GM12878 (cell line): ENCODE results near the gene MCAT. TPM values are rescaled to one million over a fixed set of nuclear protein-coding genes. Genes with fewer than 3 reads are reported as not detected.

Source experiments
- ATAC-seq: fragments of 200-7000 bp; cut with Tn5 transposase; 3 replicates; pipeline ENCODE4 v1.9.1; 2020; ENCODE audit warnings: mild to moderate bottlenecking, moderate library complexity
- BruUV-seq: library from RNA; stranded (reverse); fragments of 400-500 nt; replicated peaks from 2 replicates; lab custom pipeline; 2021; lab: Mats Ljungman, UMichigan
- CTCF ChIA-PET: fragments of 300-600 bp; sonication (Branson Sonifier 250); formaldehyde crosslinking; extraction: SDS; loops from one replicate; lab custom pipeline; 2021; ENCODE audit warnings: inconsistent platforms; lab: Yijun Ruan, JAX
- POLR2A ChIA-PET: fragments of 350-600 bp; formaldehyde crosslinking; extraction: SDS; loops from one replicate; lab custom pipeline; 2021; ENCODE audit warnings: inconsistent platforms; lab: Charles Lee
- RAD21 ChIA-PET: fragments of 300-600 bp; sonication (Branson Sonifier 250); formaldehyde crosslinking; loops from one replicate; lab custom pipeline; 2023; ENCODE audit warnings: antibody characterized with exemption; ENCODE audit not compliant: unreplicated experiment; lab: Charles Lee
- SMC1A ChIA-PET: fragments of 300-600 bp; sonication (Branson Sonifier 250); formaldehyde crosslinking; loops from one replicate; lab custom pipeline; 2023; ENCODE audit not compliant: unreplicated experiment, uncharacterized antibody; lab: Charles Lee
- DNase-seq: peaks from one replicate; pipeline ENCODE4 v3.0.0-alpha.2; 2011; ENCODE audit warnings: low read depth, low spot score
- FAIRE-seq: peaks from 3 replicates; lab custom pipeline; 2011; peaks lifted over from hg19 to GRCh38; lab: Jason Lieb, UNC
- H2AFZ ChIP-seq: 2 replicates; pipeline ENCODE4 v1.6.0; 2011; ENCODE audit warnings: low read depth, low read length, control low read depth; ENCODE audit not compliant: control insufficient read depth
- H3K27ac ChIP-seq: 2 replicates; pipeline ENCODE4 v1.5.1; 2011; ENCODE audit warnings: control low read depth; ENCODE audit not compliant: control insufficient read depth, insufficient read depth
- H3K27me3 ChIP-seq, 2 experiments: replicated peaks in 1 of 2; 2 replicates each; pipeline versions ENCODE4 v1.6.0 to v1.6.1; 2011; ENCODE audit warnings: low read length in 1 of 2; ENCODE audit not compliant: control insufficient read depth in 2 of 2, insufficient read depth in 2 of 2
- H3K36me3 ChIP-seq, 2 experiments: 2 replicates each; pipeline ENCODE4 v1.5.1; 2011; ENCODE audit warnings: low read length in 1 of 2; ENCODE audit not compliant: control insufficient read depth in 2 of 2, insufficient read depth in 2 of 2
- H3K4me1 ChIP-seq: 2 replicates; pipeline ENCODE4 v1.6.1; 2011; ENCODE audit warnings: mild to moderate bottlenecking, low read length, moderate library complexity, mixed read lengths; ENCODE audit not compliant: control insufficient read depth, insufficient read depth
- H3K4me2 ChIP-seq: 2 replicates; pipeline ENCODE4 v1.6.0; 2011; ENCODE audit warnings: control low read depth; ENCODE audit not compliant: control insufficient read depth, insufficient read depth
- H3K4me3 ChIP-seq: fragments of 200-600 bp; sonication (generic); 2 replicates; pipeline ENCODE4 v1.5.1; 2016
- H3K79me2 ChIP-seq: 2 replicates; pipeline ENCODE4 v1.6.0; 2011; ENCODE audit warnings: low read length; ENCODE audit not compliant: control insufficient read depth, insufficient read depth
- H3K9ac ChIP-seq: 2 replicates; pipeline ENCODE4 v1.8.0; 2011; ENCODE audit warnings: low read length, control low read depth, mixed read lengths; ENCODE audit not compliant: control insufficient read depth, insufficient read depth
- H3K9me3 ChIP-seq: replicated peaks from 3 replicates; pipeline ENCODE4 v1.5.1; 2011; ENCODE audit warnings: mild to moderate bottlenecking, low read length; ENCODE audit not compliant: control insufficient read depth, insufficient read depth
- H4K20me1 ChIP-seq: 2 replicates; pipeline ENCODE4 v1.6.0; 2011; ENCODE audit not compliant: control insufficient read depth, insufficient read depth
- MTA2 ChIP-seq: fragments of 450-650 bp; IDR thresholded peaks from 2 replicates; pipeline ENCODE4 v1.6.1; 2016; ENCODE audit warnings: low read depth, mild to moderate bottlenecking, moderate library complexity
- NFIC ChIP-seq: IDR thresholded peaks from 2 replicates; pipeline ENCODE4 v1.6.1; 2012; ENCODE audit warnings: low read depth, mild to moderate bottlenecking, inconsistent platforms, low read length, moderate library complexity
- NRF1 ChIP-seq: conservative IDR thresholded peaks from 2 replicates; pipeline ENCODE4 v1.6.1; 2011; ENCODE audit warnings: mild to moderate bottlenecking, low read depth, low read length, improper control_type of control experiment
- SIX5 ChIP-seq: IDR thresholded peaks from 2 replicates; pipeline ENCODE4 v1.6.1; 2011; ENCODE audit warnings: mild to moderate bottlenecking, low read depth, low read length, moderate library complexity; ENCODE audit not compliant: severe bottlenecking
- SREBF1 ChIP-seq: IDR thresholded peaks from 2 replicates; pipeline ENCODE4 v1.6.1; 2012; ENCODE audit warnings: mild to moderate bottlenecking, low read length
- SREBF2 ChIP-seq: IDR thresholded peaks from 2 replicates; pipeline ENCODE4 v1.6.1; 2012; ENCODE audit warnings: mild to moderate bottlenecking, low read length
- WGBS: methylation state at CpG from one replicate; pipeline ENCODE4 v1.1.6; 2016; ENCODE audit warnings: low lambda C conversion rate; ENCODE audit not compliant: insufficient replicate concordance, insufficient coverage; ENCODE audit errors: missing lambda C conversion rate; 5-methylcytosine and 5-hydroxymethylcytosine counted together
- in situ Hi-C: fragments of 300-500 bp; cut with MboI; formaldehyde crosslinking; loops from 9 replicates; pipeline ENCODE4 v1.14.3; 2018; ENCODE audit warnings: mixed read lengths
- intact Hi-C: fragments of 100-400 bp; cut with micrococcal nuclease; formaldehyde crosslinking; loops from one replicate; pipeline ENCODE4 v1.14.2; 2022; ENCODE audit not compliant: unreplicated experiment
- polyA plus RNA-seq, 11 experiments: library from polyadenylated mRNA; depleted of rRNA in 4 of 11; unstranded in 6 of 11; stranded (reverse) in 5 of 11; fragments of >200 nt; fragmentation: Nextera tagmentation in 4 of 11; fragmentation: Illumina TruSeq in 1 of 11; extraction: Ambion mirVana in 4 of 11; extraction: Trizol in 1 of 11; gene quantifications; 1 replicate in 1 of 11; 2 replicates in 10 of 11; pipeline versions ENCODE4 v1.2.1 to v1.2.3, GENCODE V29; 2011 to 2016; ENCODE audit warnings: inconsistent platforms in 2 of 11, missing spikeins in 2 of 11, low read depth in 1 of 11
- total RNA-seq, 4 experiments: library from RNA; depleted of rRNA in 3 of 4; stranded (reverse); fragments of >200 nt in 3 of 4; fragmentation: Illumina TruSeq in 1 of 4; extraction: Trizol in 1 of 4; gene quantifications; 2 replicates each; pipeline versions ENCODE4 v1.2.1 to v1.2.3, GENCODE V29; 2013 to 2021
- TF ChIP-seq, protein P1 (sequence below): fragments of 450-650 bp; formaldehyde crosslinking; IDR thresholded peaks from 2 replicates; pipeline ENCODE4 v1.4.0; 2020; ENCODE audit warnings: mild to moderate bottlenecking, moderate library complexity
- TF ChIP-seq, protein P2 (sequence below): fragments of 450-650 bp; IDR thresholded peaks from 2 replicates; pipeline ENCODE4 v1.6.1; 2017; ENCODE audit warnings: antibody characterized with exemption, mild to moderate bottlenecking, moderate library complexity

The MCAT gene
- total and polyA plus RNA-seq, 10 of the 15 experiments (the other 5 are each of a cell fraction or from before 2014, with no cell fraction given), result 3.6 to 29.1 (median 19.3) TPM

DNA sequence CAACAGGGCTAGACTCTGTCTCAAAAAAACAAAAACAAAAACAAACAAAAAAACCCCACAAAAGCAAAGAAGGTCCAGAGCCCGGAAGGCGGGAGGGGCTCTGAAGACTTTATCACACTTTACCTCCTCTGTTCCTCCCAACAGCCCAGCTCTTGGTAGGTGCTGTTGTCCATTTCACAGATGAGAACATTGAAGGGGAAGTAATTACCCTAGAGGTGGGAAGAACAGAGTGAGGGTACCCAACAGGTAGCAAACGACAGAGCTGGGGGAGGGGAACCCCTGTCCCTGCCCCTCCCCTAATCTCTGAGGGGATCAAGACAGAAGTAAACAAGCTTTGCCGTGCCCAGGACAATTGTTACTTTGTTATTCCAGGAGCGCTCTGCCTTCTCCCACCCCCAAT, 33.7 kb downstream of the MCAT start:
- POLR2A ChIA-PET, result no interaction called here
- SMC1A ChIA-PET, result interaction anchor here (0.7 kb wide), 1 partner anchor 406 kb away, joined by 3 read pairs; no protein-coding TSS in a partner anchor
- Histone ChIP-seq H3K36me3 (no peaks in the 10 kb centered on the region), H3K4me1 (peaks cover 7% of the 10 kb centered on the region), H2AFZ (no peak overlapping the region), H3K9ac (no peak overlapping the region), H4K20me1 (no peaks in the 10 kb centered on the region), H3K9me3 (no peaks in the 10 kb centered on the region), H3K27me3 (peaks cover 0 to 3% of the 10 kb centered on the region in 2 experiments; a peak in 3 of 4 replicates), H3K4me2 (no peak overlapping the region), H3K27ac (no peak overlapping the region), H3K4me3 (no peak overlapping the region), H3K79me2 (no peaks in the 10 kb centered on the region)
- DNase-seq, result no peak
- in situ Hi-C loops (no loop called here), intact Hi-C loops (no loop called here)
- TF ChIP-seq, protein P1, sequence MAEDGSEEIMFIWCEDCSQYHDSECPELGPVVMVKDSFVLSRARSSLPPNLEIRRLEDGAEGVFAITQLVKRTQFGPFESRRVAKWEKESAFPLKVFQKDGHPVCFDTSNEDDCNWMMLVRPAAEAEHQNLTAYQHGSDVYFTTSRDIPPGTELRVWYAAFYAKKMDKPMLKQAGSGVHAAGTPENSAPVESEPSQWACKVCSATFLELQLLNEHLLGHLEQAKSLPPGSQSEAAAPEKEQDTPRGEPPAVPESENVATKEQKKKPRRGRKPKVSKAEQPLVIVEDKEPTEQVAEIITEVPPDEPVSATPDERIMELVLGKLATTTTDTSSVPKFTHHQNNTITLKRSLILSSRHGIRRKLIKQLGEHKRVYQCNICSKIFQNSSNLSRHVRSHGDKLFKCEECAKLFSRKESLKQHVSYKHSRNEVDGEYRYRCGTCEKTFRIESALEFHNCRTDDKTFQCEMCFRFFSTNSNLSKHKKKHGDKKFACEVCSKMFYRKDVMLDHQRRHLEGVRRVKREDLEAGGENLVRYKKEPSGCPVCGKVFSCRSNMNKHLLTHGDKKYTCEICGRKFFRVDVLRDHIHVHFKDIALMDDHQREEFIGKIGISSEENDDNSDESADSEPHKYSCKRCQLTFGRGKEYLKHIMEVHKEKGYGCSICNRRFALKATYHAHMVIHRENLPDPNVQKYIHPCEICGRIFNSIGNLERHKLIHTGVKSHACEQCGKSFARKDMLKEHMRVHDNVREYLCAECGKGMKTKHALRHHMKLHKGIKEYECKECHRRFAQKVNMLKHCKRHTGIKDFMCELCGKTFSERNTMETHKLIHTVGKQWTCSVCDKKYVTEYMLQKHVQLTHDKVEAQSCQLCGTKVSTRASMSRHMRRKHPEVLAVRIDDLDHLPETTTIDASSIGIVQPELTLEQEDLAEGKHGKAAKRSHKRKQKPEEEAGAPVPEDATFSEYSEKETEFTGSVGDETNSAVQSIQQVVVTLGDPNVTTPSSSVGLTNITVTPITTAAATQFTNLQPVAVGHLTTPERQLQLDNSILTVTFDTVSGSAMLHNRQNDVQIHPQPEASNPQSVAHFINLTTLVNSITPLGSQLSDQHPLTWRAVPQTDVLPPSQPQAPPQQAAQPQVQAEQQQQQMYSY (CRISPR knock-in tag), result no peak
- no peak for TF ChIP-seq MTA2
- TF ChIP-seq, protein P2, sequence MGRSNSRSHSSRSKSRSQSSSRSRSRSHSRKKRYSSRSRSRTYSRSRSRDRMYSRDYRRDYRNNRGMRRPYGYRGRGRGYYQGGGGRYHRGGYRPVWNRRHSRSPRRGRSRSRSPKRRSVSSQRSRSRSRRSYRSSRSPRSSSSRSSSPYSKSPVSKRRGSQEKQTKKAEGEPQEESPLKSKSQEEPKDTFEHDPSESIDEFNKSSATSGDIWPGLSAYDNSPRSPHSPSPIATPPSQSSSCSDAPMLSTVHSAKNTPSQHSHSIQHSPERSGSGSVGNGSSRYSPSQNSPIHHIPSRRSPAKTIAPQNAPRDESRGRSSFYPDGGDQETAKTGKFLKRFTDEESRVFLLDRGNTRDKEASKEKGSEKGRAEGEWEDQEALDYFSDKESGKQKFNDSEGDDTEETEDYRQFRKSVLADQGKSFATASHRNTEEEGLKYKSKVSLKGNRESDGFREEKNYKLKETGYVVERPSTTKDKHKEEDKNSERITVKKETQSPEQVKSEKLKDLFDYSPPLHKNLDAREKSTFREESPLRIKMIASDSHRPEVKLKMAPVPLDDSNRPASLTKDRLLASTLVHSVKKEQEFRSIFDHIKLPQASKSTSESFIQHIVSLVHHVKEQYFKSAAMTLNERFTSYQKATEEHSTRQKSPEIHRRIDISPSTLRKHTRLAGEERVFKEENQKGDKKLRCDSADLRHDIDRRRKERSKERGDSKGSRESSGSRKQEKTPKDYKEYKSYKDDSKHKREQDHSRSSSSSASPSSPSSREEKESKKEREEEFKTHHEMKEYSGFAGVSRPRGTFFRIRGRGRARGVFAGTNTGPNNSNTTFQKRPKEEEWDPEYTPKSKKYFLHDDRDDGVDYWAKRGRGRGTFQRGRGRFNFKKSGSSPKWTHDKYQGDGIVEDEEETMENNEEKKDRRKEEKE, result no peak
- TF ChIP-seq NRF1, result no peak
- TF ChIP-seq NFIC, result no peak
- TF ChIP-seq SIX5, result no peak
- TF ChIP-seq SREBF2, result no peak
- no peak for TF ChIP-seq SREBF1
- RAD21 ChIA-PET, result no interaction called here
- 75% methylated on average over 5 of the region's 5 CpGs for WGBS
- ATAC-seq, result no peak
- no TSS peak for BruUV-seq
- CTCF ChIA-PET, result interaction anchor here (0.6 to 1.1 kb wide), 2 partner anchors 27 to 32 kb away, joined by 3 to 5 read pairs; no protein-coding TSS in a partner anchor
- no peak for FAIRE-seq
